GM19099 (cell line): Measurements from ENCODE around the gene PPP4R3A.

Source experiments
- POLR2A ChIP-seq: IDR thresholded peaks from 3 replicates; pipeline ENCODE4 v1.6.1; 2011; ENCODE audit warnings: low read depth; ENCODE audit not compliant: insufficient read length; ENCODE audit errors: extremely low read depth

Gene PPP4R3A

GRCh38 chr14:91473046-91473445 lies 37.1 kb downstream of the PPP4R3A start:
- no peak for TF ChIP-seq POLR2A

GRCh38 chr14:91470216-91470615 lies 39.9 kb downstream of the PPP4R3A start:
- no peak for TF ChIP-seq POLR2A

GRCh38 chr14:91466192-91466591 lies 43.9 kb downstream of the PPP4R3A start:
- no peak for TF ChIP-seq POLR2A

GRCh38 chr14:91464615-91465205 lies 45.4 kb downstream of the PPP4R3A start:
- no peak for TF ChIP-seq POLR2A

GRCh38 chr14:91458612-91459011 lies 51.5 kb downstream of the PPP4R3A start:
- TF ChIP-seq POLR2A: no peak

GRCh38 chr14:91456283-91456682 lies 53.8 kb downstream of the PPP4R3A start:
- TF ChIP-seq POLR2A: peak; percentile 17

GRCh38 chr14:91454580-91454979 lies 55.5 kb downstream of the PPP4R3A start:
- no peak for TF ChIP-seq POLR2A

GRCh38 chr14:91454155-91454554 lies 56.0 kb downstream of the PPP4R3A start:
- no peak for TF ChIP-seq POLR2A

GRCh38 chr14:91453744-91454143 lies 56.4 kb downstream of the PPP4R3A start:
- no peak for TF ChIP-seq POLR2A

- TF ChIP-seq POLR2A: no peak
These were observed 65.6 kb downstream of the PPP4R3A start for GRCh38 chr14:91444335-91445020.

GRCh38 chr14:91439345-91439744 lies 70.8 kb downstream of the PPP4R3A start:
- TF ChIP-seq POLR2A: no peak

- no peak for TF ChIP-seq POLR2A
These were observed 71.3 kb downstream of the PPP4R3A start for GRCh38 chr14:91438845-91439244.

GRCh38 chr14:91429385-91429784 lies 80.7 kb downstream of the PPP4R3A start:
- no peak for TF ChIP-seq POLR2A

GRCh38 chr14:91424813-91425530 lies 85.1 kb downstream of the PPP4R3A start:
- TF ChIP-seq POLR2A: no peak

GRCh38 chr14:91420686-91421085 lies 89.4 kb downstream of the PPP4R3A start:
- no peak for TF ChIP-seq POLR2A

GRCh38 chr14:91419451-91419850 lies 90.7 kb downstream of the PPP4R3A start:
- TF ChIP-seq POLR2A: no peak
